AG04450 (cell line): ENCODE measurements around the gene ELF4. TPM values are rescaled to one million over a fixed set of nuclear protein-coding genes. Genes with fewer than 3 reads are reported as not detected.
A peak's percentile ranks its signal among the peaks of the same experiment; 100 is the strongest.

Source experiments
- CTCF ChIA-PET: fragments of 300-600, 350-600 bp; formaldehyde crosslinking; extraction: SDS; loops from one replicate; lab custom pipeline; 2022; ENCODE audit warnings: antibody characterized with exemption, inconsistent platforms; lab: Charles Lee
- POLR2A ChIA-PET: fragments of 350-600 bp; formaldehyde crosslinking; extraction: SDS; loops from one replicate; lab custom pipeline; 2021; ENCODE audit warnings: antibody characterized with exemption, inconsistent platforms; lab: Yijun Ruan, JAX
- DNase-seq: peaks from one replicate; pipeline ENCODE4 v3.0.0-alpha.2; 2011; ENCODE audit warnings: low read depth, low spot score
- H3K27ac ChIP-seq: one replicate; pipeline ENCODE4 v1.5.1; 2012; ENCODE audit warnings: low read depth, low read length, control low read depth
- H3K27me3 ChIP-seq: one replicate; pipeline ENCODE4 v1.6.0; 2012; ENCODE audit warnings: low read length; ENCODE audit not compliant: control insufficient read depth, insufficient read depth
- H3K4me3 ChIP-seq: 2 replicates; pipeline ENCODE4 v1.5.1; 2011; ENCODE audit warnings: mild to moderate bottlenecking, low read depth, low read length, control low read depth
- H3K9me3 ChIP-seq: 2 replicates; pipeline ENCODE4 v1.5.1; 2012; ENCODE audit warnings: low read length; ENCODE audit not compliant: control insufficient read depth, insufficient read depth
- CTCF ChIP-seq: IDR thresholded peaks from 2 replicates; pipeline ENCODE4 v1.5.1; 2011; ENCODE audit warnings: low read depth, low read length, control low read depth, inconsistent platforms
- polyA plus RNA-seq: library from polyadenylated mRNA; depleted of rRNA; stranded (reverse); fragments of >200 nt; gene quantifications from 2 replicates; pipeline ENCODE4 v1.2.3, GENCODE V29; 2011

ELF4 gene
- polyA plus RNA-seq, 1 experiment = 17.7 TPM

GRCh38 chrX:130114141-130114588 lies 3.9 kb upstream of the ELF4 start:
- POLR2A ChIA-PET = no interaction called here
- Histone ChIP-seq H3K27ac (no peak overlapping the region), H3K27me3 (no peaks in the 10 kb centered on the region), H3K9me3 (no peaks in the 10 kb centered on the region; the same call in 1 of the 2 replicates), H3K4me3 (no peak overlapping the region)
- CTCF ChIA-PET = no interaction called here
- no peak for TF ChIP-seq CTCF
- DNase-seq = no peak

- DNase-seq = no peak
- Histone ChIP-seq H3K27ac (peak overlapping the region; percentile 57), H3K4me3 (peak overlapping the region; percentile 41), H3K9me3 (no peaks in the 10 kb centered on the region; the same call in 1 of the 2 replicates), H3K27me3 (no peaks in the 10 kb centered on the region)
- TF ChIP-seq CTCF = no peak
- ChIA-PET CTCF (interaction anchor here (0.5 to 1.2 kb wide), 3 partner anchors 10 to 1937 kb away, joined by 3 to 6 read pairs (median 4); no protein-coding TSS in a partner anchor), POLR2A (interaction anchor here (0.7 kb wide), 1 partner anchor 8 kb away, joined by 3 read pairs; no protein-coding TSS in a partner anchor)
Observed at GRCh38 chrX:130111220-130112154, 1.2 kb upstream of the ELF4 start.

GRCh38 chrX:130109429-130110378 lies 593 bp downstream of the ELF4 start:
- TF ChIP-seq CTCF = no peak
- Histone ChIP-seq H3K4me3 (peak overlapping the region; percentile 62), H3K27ac (peak overlapping the region; percentile 65), H3K9me3 (no peaks in the 10 kb centered on the region; the same call in 1 of the 2 replicates), H3K27me3 (no peaks in the 10 kb centered on the region)
- POLR2A ChIA-PET = interaction anchor here (1.4 kb wide), 1 partner anchor 10 kb away, joined by 6 read pairs; no protein-coding TSS in a partner anchor
- CTCF ChIA-PET = interaction anchor here (1.1 kb wide), 1 partner anchor 31 kb away, joined by 3 read pairs; no protein-coding TSS in a partner anchor
- no peak for DNase-seq

GRCh38 chrX:130108647-130109428 lies 1.5 kb downstream of the ELF4 start:
- peak overlapping the region; percentile 62 for H3K4me3 ChIP-seq
- TF ChIP-seq CTCF = no peak
- ChIA-PET POLR2A (interaction anchor here (0.6 to 1.4 kb wide), 2 partner anchors 11 to 12 kb away, joined by 6 to 7 read pairs; no protein-coding TSS in a partner anchor), CTCF (interaction anchor here (1.1 kb wide), 2 partner anchors 12 to 31 kb away, joined by 3 to 12 read pairs; no protein-coding TSS in a partner anchor)
- no peak for DNase-seq
- H3K9me3 ChIP-seq = no peaks in the 10 kb centered on the region; the same call in 1 of the 2 replicates
- H3K27ac ChIP-seq = no peak overlapping the region
- no peaks in the 10 kb centered on the region for H3K27me3 ChIP-seq
